WTC11 (cell line): ENCODE data around the gene F10. TPM values are rescaled to one million over a fixed set of nuclear protein-coding genes. Genes with fewer than 3 reads are reported as not detected.

Source experiments
- ATAC-seq: fragments of 200-7000 bp; cut with Tn5 transposase; 2 replicates; pipeline ENCODE4 v1.10.0; 2021; ENCODE audit warnings: mild to moderate bottlenecking, moderate library complexity
- CTCF ChIA-PET: fragments of 300-600 bp; sonication (Branson Sonifier 250); formaldehyde crosslinking; loops from one replicate; lab custom pipeline; 2021; ENCODE audit warnings: antibody characterized with exemption; lab: Charles Lee
- POLR2A ChIA-PET: fragments of 350-600 bp; sonication (Branson Sonifier 250); formaldehyde crosslinking; loops from one replicate; lab custom pipeline; 2021; ENCODE audit warnings: antibody characterized with exemption; lab: Charles Lee
- DNase-seq: peaks from one replicate; pipeline ENCODE4 v3.0.0; 2021; ENCODE audit warnings: low spot score
- H3K27ac Mint-ChIP-seq: 2 replicates; pipeline ENCODE4 v1.8.0; 2021; ENCODE audit warnings: mixed read lengths
- H3K27me3 Mint-ChIP-seq: 2 replicates; pipeline ENCODE4 v1.8.0; 2021; ENCODE audit warnings: low read depth, mild to moderate bottlenecking, moderate library complexity, mixed read lengths
- H3K36me3 Mint-ChIP-seq: 2 replicates; pipeline ENCODE4 v1.8.0; 2021; ENCODE audit warnings: mixed read lengths
- H3K4me1 Mint-ChIP-seq: 2 replicates; pipeline ENCODE4 v1.8.0; 2022; ENCODE audit warnings: mixed read lengths
- H3K4me3 Mint-ChIP-seq: 2 replicates; pipeline ENCODE4 v1.8.0; 2021; ENCODE audit warnings: mild to moderate bottlenecking, moderate library complexity, mixed read lengths
- H3K9me3 Mint-ChIP-seq: 2 replicates; pipeline ENCODE4 v1.8.0; 2021; ENCODE audit warnings: mixed read lengths
- ATF2 ChIP-seq: sonication (generic); formaldehyde crosslinking; IDR thresholded peaks from 2 replicates; pipeline ENCODE4 v1.8.1; 2022; ENCODE audit warnings: low read depth, missing genetic modification reagents, borderline replicate concordance
- CREB1 ChIP-seq: sonication (generic); formaldehyde crosslinking; IDR thresholded peaks from 2 replicates; pipeline ENCODE4 v1.8.0; 2023; ENCODE audit warnings: mild to moderate bottlenecking, missing genetic modification reagents
- CREM ChIP-seq: sonication (generic); formaldehyde crosslinking; IDR thresholded peaks from 2 replicates; pipeline ENCODE4 v1.8.1; 2022; ENCODE audit warnings: mild to moderate bottlenecking, missing genetic modification reagents, moderate library complexity
- ELF4 ChIP-seq: sonication (generic); formaldehyde crosslinking; IDR thresholded peaks from 2 replicates; pipeline ENCODE4 v1.8.1; 2022; ENCODE audit warnings: low read depth, mild to moderate bottlenecking, moderate library complexity, missing genetic modification reagents
- ETV6 ChIP-seq: sonication (generic); formaldehyde crosslinking; IDR thresholded peaks from 2 replicates; pipeline ENCODE4 v1.8.1; 2022; ENCODE audit warnings: mild to moderate bottlenecking, missing genetic modification reagents
- GTF2I ChIP-seq: fragments of 250-450 bp; sonication (Bioruptor Pico); conservative IDR thresholded peaks from 2 replicates; pipeline ENCODE4 v1.4.0; 2021; ENCODE audit warnings: mild to moderate bottlenecking
- JAZF1 ChIP-seq: fragments of 250-450 bp; sonication (Bioruptor Pico); IDR thresholded peaks from 2 replicates; pipeline ENCODE4 v1.9.0; 2021; ENCODE audit warnings: moderate library complexity, mild to moderate bottlenecking, inconsistent platforms
- KAT7 ChIP-seq: sonication (generic); formaldehyde crosslinking; IDR thresholded peaks from 2 replicates; pipeline ENCODE4 v1.8.1; 2023; ENCODE audit warnings: missing genetic modification reagents, mild to moderate bottlenecking, borderline replicate concordance
- NFATC4 ChIP-seq: fragments of 250-450 bp; sonication (Bioruptor Pico); IDR thresholded peaks from 2 replicates; pipeline ENCODE4 v1.9.0; 2021; ENCODE audit warnings: mild to moderate bottlenecking
- NFYB ChIP-seq: sonication (generic); formaldehyde crosslinking; conservative IDR thresholded peaks from 2 replicates; pipeline ENCODE4 v1.8.0; 2022; ENCODE audit warnings: low read depth, missing genetic modification reagents
- PRRX2 ChIP-seq: fragments of 250-450 bp; sonication (Bioruptor Pico); IDR thresholded peaks from 2 replicates; pipeline ENCODE4 v1.8.0; 2021; ENCODE audit warnings: mild to moderate bottlenecking
- RORB ChIP-seq: fragments of 250-450 bp; sonication (Bioruptor Pico); IDR thresholded peaks from 2 replicates; pipeline ENCODE4 v1.9.0; 2021; ENCODE audit warnings: mild to moderate bottlenecking
- SMAD3 ChIP-seq: sonication (generic); formaldehyde crosslinking; IDR thresholded peaks from 2 replicates; pipeline ENCODE4 v1.8.0; 2022; ENCODE audit warnings: missing genetic modification reagents, mild to moderate bottlenecking, borderline replicate concordance
- SP1 ChIP-seq: sonication (generic); formaldehyde crosslinking; conservative IDR thresholded peaks from 2 replicates; pipeline ENCODE4 v1.8.1; 2022; ENCODE audit warnings: missing genetic modification reagents
- ZBTB21 ChIP-seq: sonication (generic); formaldehyde crosslinking; IDR thresholded peaks from 2 replicates; pipeline ENCODE4 v1.8.1; 2023; ENCODE audit warnings: mild to moderate bottlenecking, missing genetic modification reagents, borderline replicate concordance
- ZNF317 ChIP-seq: sonication (generic); formaldehyde crosslinking; IDR thresholded peaks from 2 replicates; pipeline ENCODE4 v1.8.1; 2023; ENCODE audit warnings: low read depth, mild to moderate bottlenecking, moderate library complexity, missing genetic modification reagents, borderline replicate concordance
- ZNF671 ChIP-seq: fragments of 250-450 bp; sonication (Bioruptor Pico); IDR thresholded peaks from 2 replicates; pipeline ENCODE4 v1.8.0; 2021; ENCODE audit warnings: mild to moderate bottlenecking
- total RNA-seq: library from RNA; stranded (reverse); gene quantifications from 3 replicates; pipeline ENCODE4 v1.2.3, GENCODE V29; 2021
- TF ChIP-seq, protein P1 (sequence below): sonication (generic); formaldehyde crosslinking; IDR thresholded peaks from 2 replicates; pipeline ENCODE4 v1.8.1; 2023; ENCODE audit warnings: mild to moderate bottlenecking, missing genetic modification reagents
- TF ChIP-seq, protein P2 (sequence below): sonication (generic); formaldehyde crosslinking; IDR thresholded peaks from 2 replicates; pipeline ENCODE4 v1.8.1; 2023; ENCODE audit warnings: mild to moderate bottlenecking, missing genetic modification reagents
- TF ChIP-seq, protein P3 (sequence below): sonication (generic); formaldehyde crosslinking; IDR thresholded peaks from 2 replicates; pipeline ENCODE4 v1.8.1; 2023; ENCODE audit warnings: mild to moderate bottlenecking, missing genetic modification reagents, borderline replicate concordance

Gene F10
- total RNA-seq, 1 experiment from 2014 or later: 0.87 TPM

GRCh38 chr13:113077953-113078901 is 44.4 kb upstream of the F10 start:
- no peak for TF ChIP-seq ZNF671
- TF ChIP-seq CREM: no peak
- TF ChIP-seq, protein P1, sequence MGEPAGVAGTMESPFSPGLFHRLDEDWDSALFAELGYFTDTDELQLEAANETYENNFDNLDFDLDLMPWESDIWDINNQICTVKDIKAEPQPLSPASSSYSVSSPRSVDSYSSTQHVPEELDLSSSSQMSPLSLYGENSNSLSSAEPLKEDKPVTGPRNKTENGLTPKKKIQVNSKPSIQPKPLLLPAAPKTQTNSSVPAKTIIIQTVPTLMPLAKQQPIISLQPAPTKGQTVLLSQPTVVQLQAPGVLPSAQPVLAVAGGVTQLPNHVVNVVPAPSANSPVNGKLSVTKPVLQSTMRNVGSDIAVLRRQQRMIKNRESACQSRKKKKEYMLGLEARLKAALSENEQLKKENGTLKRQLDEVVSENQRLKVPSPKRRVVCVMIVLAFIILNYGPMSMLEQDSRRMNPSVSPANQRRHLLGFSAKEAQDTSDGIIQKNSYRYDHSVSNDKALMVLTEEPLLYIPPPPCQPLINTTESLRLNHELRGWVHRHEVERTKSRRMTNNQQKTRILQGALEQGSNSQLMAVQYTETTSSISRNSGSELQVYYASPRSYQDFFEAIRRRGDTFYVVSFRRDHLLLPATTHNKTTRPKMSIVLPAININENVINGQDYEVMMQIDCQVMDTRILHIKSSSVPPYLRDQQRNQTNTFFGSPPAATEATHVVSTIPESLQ (CRISPR knock-in tag): no peak
- TF ChIP-seq KAT7: no peak
- TF ChIP-seq ETV6 (CRISPR knock-in tag): no peak
- TF ChIP-seq ZNF317 (CRISPR knock-in tag): no peak
- TF ChIP-seq ATF2 (CRISPR knock-in tag): no peak
- TF ChIP-seq CREB1: no peak
- TF ChIP-seq, protein P2, sequence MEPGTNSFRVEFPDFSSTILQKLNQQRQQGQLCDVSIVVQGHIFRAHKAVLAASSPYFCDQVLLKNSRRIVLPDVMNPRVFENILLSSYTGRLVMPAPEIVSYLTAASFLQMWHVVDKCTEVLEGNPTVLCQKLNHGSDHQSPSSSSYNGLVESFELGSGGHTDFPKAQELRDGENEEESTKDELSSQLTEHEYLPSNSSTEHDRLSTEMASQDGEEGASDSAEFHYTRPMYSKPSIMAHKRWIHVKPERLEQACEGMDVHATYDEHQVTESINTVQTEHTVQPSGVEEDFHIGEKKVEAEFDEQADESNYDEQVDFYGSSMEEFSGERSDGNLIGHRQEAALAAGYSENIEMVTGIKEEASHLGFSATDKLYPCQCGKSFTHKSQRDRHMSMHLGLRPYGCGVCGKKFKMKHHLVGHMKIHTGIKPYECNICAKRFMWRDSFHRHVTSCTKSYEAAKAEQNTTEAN (CRISPR knock-in tag): no peak
- TF ChIP-seq GTF2I: no peak
- no peak for TF ChIP-seq ELF4 (CRISPR knock-in tag)
- no peak for TF ChIP-seq PRRX2
- TF ChIP-seq NFYB (CRISPR knock-in tag): no peak
- TF ChIP-seq SMAD3 (CRISPR knock-in tag): no peak
- no peak for TF ChIP-seq JAZF1
- no peak for TF ChIP-seq SP1 (CRISPR knock-in tag)
- no peak for TF ChIP-seq ZBTB21 (CRISPR knock-in tag)
- TF ChIP-seq, protein P3, sequence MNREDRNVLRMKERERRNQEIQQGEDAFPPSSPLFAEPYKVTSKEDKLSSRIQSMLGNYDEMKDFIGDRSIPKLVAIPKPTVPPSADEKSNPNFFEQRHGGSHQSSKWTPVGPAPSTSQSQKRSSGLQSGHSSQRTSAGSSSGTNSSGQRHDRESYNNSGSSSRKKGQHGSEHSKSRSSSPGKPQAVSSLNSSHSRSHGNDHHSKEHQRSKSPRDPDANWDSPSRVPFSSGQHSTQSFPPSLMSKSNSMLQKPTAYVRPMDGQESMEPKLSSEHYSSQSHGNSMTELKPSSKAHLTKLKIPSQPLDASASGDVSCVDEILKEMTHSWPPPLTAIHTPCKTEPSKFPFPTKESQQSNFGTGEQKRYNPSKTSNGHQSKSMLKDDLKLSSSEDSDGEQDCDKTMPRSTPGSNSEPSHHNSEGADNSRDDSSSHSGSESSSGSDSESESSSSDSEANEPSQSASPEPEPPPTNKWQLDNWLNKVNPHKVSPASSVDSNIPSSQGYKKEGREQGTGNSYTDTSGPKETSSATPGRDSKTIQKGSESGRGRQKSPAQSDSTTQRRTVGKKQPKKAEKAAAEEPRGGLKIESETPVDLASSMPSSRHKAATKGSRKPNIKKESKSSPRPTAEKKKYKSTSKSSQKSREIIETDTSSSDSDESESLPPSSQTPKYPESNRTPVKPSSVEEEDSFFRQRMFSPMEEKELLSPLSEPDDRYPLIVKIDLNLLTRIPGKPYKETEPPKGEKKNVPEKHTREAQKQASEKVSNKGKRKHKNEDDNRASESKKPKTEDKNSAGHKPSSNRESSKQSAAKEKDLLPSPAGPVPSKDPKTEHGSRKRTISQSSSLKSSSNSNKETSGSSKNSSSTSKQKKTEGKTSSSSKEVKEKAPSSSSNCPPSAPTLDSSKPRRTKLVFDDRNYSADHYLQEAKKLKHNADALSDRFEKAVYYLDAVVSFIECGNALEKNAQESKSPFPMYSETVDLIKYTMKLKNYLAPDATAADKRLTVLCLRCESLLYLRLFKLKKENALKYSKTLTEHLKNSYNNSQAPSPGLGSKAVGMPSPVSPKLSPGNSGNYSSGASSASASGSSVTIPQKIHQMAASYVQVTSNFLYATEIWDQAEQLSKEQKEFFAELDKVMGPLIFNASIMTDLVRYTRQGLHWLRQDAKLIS: no peak
- TF ChIP-seq NFATC4 (CRISPR knock-in tag): no peak
- TF ChIP-seq RORB (CRISPR knock-in tag): no peak
- no peaks in the 10 kb centered on the region for H3K9me3 Mint-ChIP-seq
- POLR2A ChIA-PET: no interaction called here
- CTCF ChIA-PET: interaction anchor here (1.5 to 3.4 kb wide), 2 partner anchors 7 to 48 kb away, joined by 4 to 17 read pairs; no protein-coding TSS in a partner anchor
- no peaks in the 10 kb centered on the region for H3K27me3 Mint-ChIP-seq
- no peaks in the 10 kb centered on the region for H3K4me1 Mint-ChIP-seq
- H3K4me3 Mint-ChIP-seq: no peak overlapping the region
- no peaks in the 10 kb centered on the region for H3K36me3 Mint-ChIP-seq
- ATAC-seq (no peak), DNase-seq (no peak)
- peak overlapping the region; percentile 32; the same call in 1 of the 2 replicates for H3K27ac Mint-ChIP-seq
